ENCODE results near the gene C6orf163. TPM values are rescaled to one million over a fixed set of nuclear protein-coding genes. Genes with fewer than 3 reads are reported as not detected.

C6orf163 gene
- total RNA-seq, 1 experiment from 2014 or later, result 1.5 TPM

GRCh38 chr6:87349896-87350295 lies 5.3 kb downstream of the C6orf163 start (continued):
- TF ChIP-seq ELF1 (IDR thresholded peaks at IDR 0.05; ENCODE audit: borderline replicate concordance, low read depth) (no peak), REST (IDR thresholded peaks at IDR 0.05; ENCODE audit: low read depth) (no peak)

DNA sequence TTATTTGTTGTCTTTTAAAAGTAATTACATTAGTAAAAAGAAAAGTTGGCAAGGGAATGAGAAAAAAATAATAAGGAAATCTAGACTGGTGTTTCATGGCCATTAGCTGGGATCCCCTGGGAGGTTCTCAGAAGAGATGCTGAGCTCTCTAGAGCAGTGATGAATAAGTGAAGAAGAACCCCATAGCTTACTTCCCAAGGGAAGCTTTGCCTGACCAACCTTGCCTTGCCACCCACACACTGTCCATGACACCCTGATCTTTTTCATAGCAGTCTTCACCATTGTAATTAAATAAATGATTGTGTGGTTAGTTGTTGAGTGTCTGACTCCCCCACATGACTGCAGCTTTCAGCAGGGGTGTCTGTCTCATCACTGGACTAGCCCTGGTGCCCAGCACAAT lies 5.9 kb downstream of the C6orf163 start:
- RAD21 ChIA-PET (ENCODE audit: low non-redundant PET in 1 of 2, low total read pairs in 2 of 2, uncharacterized antibody in 2 of 2, unreplicated experiment in 2 of 2), result no interaction called here
- intact Hi-C loops (cut with micrococcal nuclease), result no loop called here

More for the DNA sequence above, 5.9 kb downstream of the C6orf163 start:
- TF ChIP-seq RAD21 (IDR thresholded peaks at IDR 0.05; ENCODE audit: low read depth) (no peak), POLR2AphosphoS5 (IDR thresholded peaks at IDR 0.05; ENCODE audit: low read depth, low read length) (no peak), EGR1 (IDR thresholded peaks at IDR 0.05; ENCODE audit: low read depth) (no peak)
- TF ChIP-seq, protein P1, sequence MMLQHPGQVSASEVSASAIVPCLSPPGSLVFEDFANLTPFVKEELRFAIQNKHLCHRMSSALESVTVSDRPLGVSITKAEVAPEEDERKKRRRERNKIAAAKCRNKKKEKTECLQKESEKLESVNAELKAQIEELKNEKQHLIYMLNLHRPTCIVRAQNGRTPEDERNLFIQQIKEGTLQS (IDR thresholded peaks at IDR 0.05), result no peak
- ChIA-PET CTCF (no interaction called here), POLR2A (no interaction called here)
- H3K9ac ChIP-seq (ENCODE audit: low read length), result no peak overlapping the region
- H2AFZ ChIP-seq (ENCODE audit: low read depth, low read length, poor library complexity, severe bottlenecking), result no peak overlapping the region
- H3K9me3 ChIP-seq (ENCODE audit: control insufficient read depth in 1 of 2, insufficient read depth in 1 of 2, low read depth in 1 of 2, low read length in 2 of 2), result no peaks in the 10 kb centered on the region
- H3K4me2 ChIP-seq (ENCODE audit: low read length), result no peak overlapping the region
- no peaks in the 10 kb centered on the region for H4K20me1 ChIP-seq (ENCODE audit: insufficient read depth)
- DNase-seq (ENCODE audit: low read depth, low spot score) (no peak), ATAC-seq (no peak)
- no peaks in the 10 kb centered on the region for H3K4me1 ChIP-seq (ENCODE audit: control insufficient read depth in 1 of 2, insufficient read depth in 2 of 2, low read length in 2 of 2)
- no TSS peak for BruUV-seq (replicated peaks)
- no peaks in the 10 kb centered on the region for H3K36me3 ChIP-seq (ENCODE audit: control insufficient read depth in 1 of 2, insufficient read depth in 2 of 2, low read length in 2 of 2)
- H3K79me2 ChIP-seq (ENCODE audit: insufficient read depth, low read length), result no peaks in the 10 kb centered on the region
- no peak overlapping the region for H3K27ac ChIP-seq (ENCODE audit: low read depth, low read length)
- no peak overlapping the region for H3K4me3 ChIP-seq (replicated peaks in 1 of 2; ENCODE audit: low read depth in 1 of 2, low read length in 2 of 2)
- no peaks in the 10 kb centered on the region for H3K27me3 ChIP-seq (ENCODE audit: insufficient read depth, low read length)
- H3K9me2 ChIP-seq (ENCODE audit: insufficient read depth), result no peaks in the 10 kb centered on the region
